ENCODE data around the gene EML5.

Gene EML5

DNA sequence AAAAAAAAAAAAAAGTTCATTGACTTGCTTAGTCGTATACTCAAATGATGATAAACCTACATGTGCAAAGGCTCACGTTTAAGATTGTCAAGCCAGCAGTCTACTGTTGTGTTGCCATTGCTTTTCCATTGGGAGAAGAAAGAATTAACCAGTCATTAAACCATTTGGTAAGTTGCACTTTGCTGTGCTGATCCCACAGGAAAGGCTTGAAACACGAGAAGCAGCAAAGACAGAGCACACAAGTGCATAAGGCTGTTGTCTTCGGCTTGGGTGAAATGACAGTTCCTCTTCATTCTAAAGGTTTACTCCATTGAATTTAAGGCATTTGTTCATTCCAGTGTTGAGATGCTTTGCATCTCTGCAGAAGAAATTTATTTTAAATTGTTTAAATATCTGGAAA is 179.8 kb downstream of the EML5 start:
- no peak overlapping the region for H3K4me3 ChIP-seq (ENCODE audit: low read depth, low read length)
- TF ChIP-seq, protein P1, sequence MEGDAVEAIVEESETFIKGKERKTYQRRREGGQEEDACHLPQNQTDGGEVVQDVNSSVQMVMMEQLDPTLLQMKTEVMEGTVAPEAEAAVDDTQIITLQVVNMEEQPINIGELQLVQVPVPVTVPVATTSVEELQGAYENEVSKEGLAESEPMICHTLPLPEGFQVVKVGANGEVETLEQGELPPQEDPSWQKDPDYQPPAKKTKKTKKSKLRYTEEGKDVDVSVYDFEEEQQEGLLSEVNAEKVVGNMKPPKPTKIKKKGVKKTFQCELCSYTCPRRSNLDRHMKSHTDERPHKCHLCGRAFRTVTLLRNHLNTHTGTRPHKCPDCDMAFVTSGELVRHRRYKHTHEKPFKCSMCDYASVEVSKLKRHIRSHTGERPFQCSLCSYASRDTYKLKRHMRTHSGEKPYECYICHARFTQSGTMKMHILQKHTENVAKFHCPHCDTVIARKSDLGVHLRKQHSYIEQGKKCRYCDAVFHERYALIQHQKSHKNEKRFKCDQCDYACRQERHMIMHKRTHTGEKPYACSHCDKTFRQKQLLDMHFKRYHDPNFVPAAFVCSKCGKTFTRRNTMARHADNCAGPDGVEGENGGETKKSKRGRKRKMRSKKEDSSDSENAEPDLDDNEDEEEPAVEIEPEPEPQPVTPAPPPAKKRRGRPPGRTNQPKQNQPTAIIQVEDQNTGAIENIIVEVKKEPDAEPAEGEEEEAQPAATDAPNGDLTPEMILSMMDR (IDR thresholded peaks at IDR 0.05; ENCODE audit: low read depth, low read length, missing control alignments), result no peak
- no peak for DNase-seq (ENCODE audit: low read depth)
- in situ Hi-C loops (cut with HindIII; ENCODE audit: low sequenced_read_pairs), result loop anchor here (25.0 kb wide), 1 partner anchor 249 kb away; no protein-coding TSS in a partner anchor

DNA sequence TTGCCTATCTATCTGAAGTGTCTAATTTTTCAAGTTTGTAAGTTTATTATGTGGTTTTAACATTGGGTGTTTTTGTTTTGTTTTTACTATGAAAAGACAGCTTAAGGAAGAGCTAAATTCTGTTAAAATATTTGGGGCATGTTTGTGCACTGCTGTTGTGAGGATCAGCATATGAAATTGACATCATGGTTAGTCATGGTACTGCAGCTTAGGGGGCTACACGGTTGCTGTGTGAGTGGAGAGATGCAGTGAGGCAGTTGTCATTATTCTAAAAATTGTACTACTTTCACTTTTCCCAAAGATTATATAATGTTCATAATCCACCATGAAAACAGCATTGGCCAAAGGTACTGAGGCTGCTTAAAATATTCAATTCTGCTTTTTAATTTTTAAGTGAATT is 180.9 kb downstream of the EML5 start:
- in situ Hi-C loops (cut with HindIII; ENCODE audit: low sequenced_read_pairs), result loop anchor here (25.0 kb wide), 1 partner anchor 250 kb away; no protein-coding TSS in a partner anchor
- TF ChIP-seq, protein P1 (IDR thresholded peaks at IDR 0.05; ENCODE audit: low read depth, low read length, missing control alignments), result peak; percentile 21
- no peak overlapping the region for H3K4me3 ChIP-seq (ENCODE audit: low read depth, low read length)
- DNase-seq (ENCODE audit: low read depth), result no peak

DNA sequence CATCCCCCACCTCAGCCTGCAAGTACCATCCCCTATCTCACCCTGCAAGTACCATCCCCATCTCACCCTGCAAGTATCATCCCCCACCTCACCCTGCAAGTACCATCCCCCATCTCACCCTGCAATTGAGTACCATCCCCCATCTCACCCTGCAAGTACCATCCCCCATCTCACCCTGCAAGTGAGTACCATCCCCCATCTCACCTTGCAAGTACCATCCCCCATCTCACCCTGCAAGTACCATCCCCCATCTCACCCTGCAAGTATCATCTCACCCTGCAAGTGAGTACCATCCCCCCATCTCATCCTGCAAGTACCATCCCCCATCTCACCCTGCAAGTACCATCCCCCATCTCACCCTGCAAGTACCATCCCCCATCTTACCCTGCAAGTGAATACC is 184.9 kb downstream of the EML5 start:
- in situ Hi-C loops (cut with HindIII; ENCODE audit: low sequenced_read_pairs), result loop anchor here (25.0 kb wide), 1 partner anchor 254 kb away; no protein-coding TSS in a partner anchor
- TF ChIP-seq, protein P1 (IDR thresholded peaks at IDR 0.05; ENCODE audit: low read depth, low read length, missing control alignments), result no peak
- H3K4me3 ChIP-seq (ENCODE audit: low read depth, low read length), result no peak overlapping the region
- no peak for DNase-seq (ENCODE audit: low read depth)

DNA sequence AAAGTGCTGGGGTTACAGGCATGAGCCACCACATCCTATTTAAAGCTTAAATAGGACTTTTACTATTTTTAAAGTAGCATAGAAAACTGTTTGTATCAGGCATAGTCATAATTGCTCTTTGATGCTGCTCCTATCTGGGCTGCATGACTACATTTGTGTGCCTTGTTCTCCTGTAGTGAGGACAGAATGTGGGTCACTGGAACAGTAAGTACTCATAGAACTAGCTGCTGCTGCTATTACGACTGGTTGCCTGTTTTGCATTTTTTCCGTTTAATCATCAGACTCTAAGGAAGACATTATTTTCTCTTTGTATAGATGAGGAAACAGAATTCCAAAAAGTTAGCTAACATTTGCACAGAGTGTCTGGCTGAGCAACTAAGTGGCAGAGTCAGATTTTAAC is 187.2 kb downstream of the EML5 start:
- H3K4me3 ChIP-seq (ENCODE audit: low read depth, low read length), result no peak overlapping the region
- DNase-seq (ENCODE audit: low read depth), result no peak
- TF ChIP-seq, protein P1 (IDR thresholded peaks at IDR 0.05; ENCODE audit: low read depth, low read length, missing control alignments), result no peak
- in situ Hi-C loops (cut with HindIII; ENCODE audit: low sequenced_read_pairs), result loop anchor here (25.0 kb wide), 1 partner anchor 257 kb away; no protein-coding TSS in a partner anchor

DNA sequence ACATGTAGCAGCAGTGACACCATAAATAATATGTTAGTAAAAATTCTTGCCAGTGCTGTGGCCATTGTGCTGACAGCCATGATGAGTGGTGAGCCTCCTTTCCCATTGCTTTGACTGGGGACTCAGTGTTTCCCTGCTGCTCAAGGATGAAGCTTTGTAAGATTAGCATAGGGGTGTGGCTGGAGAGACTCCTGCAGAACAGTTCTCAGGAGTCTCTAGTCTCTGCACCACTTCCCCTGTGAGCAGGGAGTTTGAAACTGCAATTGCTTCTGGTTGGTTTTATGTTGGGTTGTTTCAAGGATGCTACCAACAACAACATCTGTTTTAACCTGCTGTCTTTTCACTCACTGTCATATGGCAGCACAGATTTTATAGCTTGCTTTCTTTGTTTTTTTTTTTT is 188.5 kb downstream of the EML5 start:
- DNase-seq (ENCODE audit: low read depth), result no peak
- no peak overlapping the region for H3K4me3 ChIP-seq (ENCODE audit: low read depth, low read length)
- in situ Hi-C loops (cut with HindIII; ENCODE audit: low sequenced_read_pairs), result loop anchor here (25.0 kb wide), 1 partner anchor 258 kb away; no protein-coding TSS in a partner anchor
- TF ChIP-seq, protein P1 (IDR thresholded peaks at IDR 0.05; ENCODE audit: low read depth, low read length, missing control alignments), result no peak

DNA sequence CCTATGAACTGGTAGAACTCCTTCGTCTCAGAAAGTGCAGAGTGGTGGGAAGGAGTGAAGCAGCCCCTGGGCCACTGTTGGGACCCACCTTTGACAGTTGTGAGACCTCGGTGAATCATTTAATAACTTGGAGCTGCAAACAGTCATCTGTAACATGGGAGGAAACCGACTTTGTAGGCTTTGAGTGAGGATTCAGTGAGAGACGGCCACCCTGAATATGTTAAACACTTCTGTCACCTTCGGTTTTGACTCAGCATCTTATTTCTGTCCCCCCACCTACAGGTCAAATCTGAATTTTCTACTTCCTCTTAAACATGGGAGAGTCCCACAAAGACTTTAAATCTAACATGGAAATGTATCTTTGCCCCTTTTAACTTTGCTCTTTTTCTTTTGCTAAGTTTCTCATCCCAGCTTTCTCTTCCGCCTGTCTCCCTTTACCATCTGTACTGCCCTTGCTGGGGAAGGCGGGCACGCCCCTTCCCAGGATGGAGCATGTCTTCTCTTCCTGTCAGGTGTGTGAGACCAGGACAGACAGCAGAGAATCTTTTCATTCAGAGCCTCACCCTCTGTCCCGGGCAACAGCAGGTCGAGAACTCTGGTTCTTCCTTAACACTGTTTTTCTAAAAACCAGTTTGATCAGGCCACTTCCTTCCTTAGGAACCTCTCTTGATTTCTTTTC is 192.9 kb downstream of the EML5 start:
- in situ Hi-C loops (cut with HindIII; ENCODE audit: low sequenced_read_pairs), result loop anchor here (25.0 kb wide), 1 partner anchor 262 kb away; no protein-coding TSS in a partner anchor
- TF ChIP-seq, protein P1 (IDR thresholded peaks at IDR 0.05; ENCODE audit: low read depth, low read length, missing control alignments), result no peak
- DNase-seq (ENCODE audit: low read depth), result no peak
- H3K4me3 ChIP-seq (ENCODE audit: low read depth, low read length), result no peak overlapping the region

All from astrocyte of the cerebellum (primary cell).